ENCODE results near the gene CCR7. TPM values are rescaled to one million over a fixed set of nuclear protein-coding genes. Genes with fewer than 3 reads are reported as not detected.

Gene CCR7
- total RNA-seq, 1 experiment from 2014 or later = 0.57 TPM

- H3K27ac Mint-ChIP-seq = no peak overlapping the region; the same call in 1 of the 2 replicates
- TF ChIP-seq CDX4 (CRISPR knock-in tag; IDR thresholded peaks at IDR 0.05; ENCODE audit: borderline replicate concordance) (no peak), ZNF121 (CRISPR knock-in tag; IDR thresholded peaks at IDR 0.05) (no peak), JUN (CRISPR knock-in tag; IDR thresholded peaks at IDR 0.05) (no peak)
- POLR2A ChIA-PET = no interaction called here
- H3K4me3 Mint-ChIP-seq = no peak overlapping the region
- no peak for ATAC-seq
- CTCF ChIA-PET = interaction anchor here (1.2 kb wide), 1 partner anchor 19 kb away, joined by 3 read pairs; no protein-coding TSS in a partner anchor
- peaks cover 8% of the 10 kb centered on the region for H3K9me3 Mint-ChIP-seq
- no peak for DNase-seq (ENCODE audit: low spot score)
- peaks cover 9% of the 10 kb centered on the region for H3K4me1 Mint-ChIP-seq
- no peaks in the 10 kb centered on the region for H3K27me3 Mint-ChIP-seq (ENCODE audit: low read depth)
- no peaks in the 10 kb centered on the region for H3K36me3 Mint-ChIP-seq
These were observed 33.6 kb upstream of the CCR7 start for GRCh38 chr17:40598619-40599467.

GRCh38 chr17:40598301-40598618 is 33.0 kb upstream of the CCR7 start:
- Mint-ChIP-seq H3K9me3 (peaks cover 8% of the 10 kb centered on the region), H3K27ac (no peak overlapping the region; the same call in 1 of the 2 replicates), H3K27me3 (ENCODE audit: low read depth) (no peaks in the 10 kb centered on the region), H3K4me1 (peaks cover 9% of the 10 kb centered on the region), H3K36me3 (no peaks in the 10 kb centered on the region), H3K4me3 (no peak overlapping the region)
- CTCF ChIA-PET = interaction anchor here (1.2 kb wide), 1 partner anchor 20 kb away, joined by 3 read pairs; no protein-coding TSS in a partner anchor
- no peak for TF ChIP-seq ZNF532 (CRISPR knock-in tag; IDR thresholded peaks at IDR 0.05; ENCODE audit: borderline replicate concordance)
- no peak for ATAC-seq
- POLR2A ChIA-PET = no interaction called here
- no peak for DNase-seq (ENCODE audit: low spot score)

GRCh38 chr17:40597556-40598300 is 32.5 kb upstream of the CCR7 start:
- CTCF ChIA-PET = interaction anchor here (1.2 kb wide), 1 partner anchor 20 kb away, joined by 3 read pairs; no protein-coding TSS in a partner anchor
- no peak overlapping the region for H3K4me3 Mint-ChIP-seq
- H3K36me3 Mint-ChIP-seq = no peaks in the 10 kb centered on the region
- ATAC-seq (no peak), DNase-seq (ENCODE audit: low spot score) (no peak)
- H3K27ac Mint-ChIP-seq = no peak overlapping the region
- peaks cover 8% of the 10 kb centered on the region for H3K9me3 Mint-ChIP-seq
- POLR2A ChIA-PET = no interaction called here
- H3K4me1 Mint-ChIP-seq = peaks cover 9% of the 10 kb centered on the region
- H3K27me3 Mint-ChIP-seq (ENCODE audit: low read depth) = no peaks in the 10 kb centered on the region
- no peak for TF ChIP-seq ZBTB43 (CRISPR knock-in tag; IDR thresholded peaks at IDR 0.05)
- no peak for TF ChIP-seq CREM (CRISPR knock-in tag; IDR thresholded peaks at IDR 0.05)
- TF ChIP-seq RORB (CRISPR knock-in tag; IDR thresholded peaks at IDR 0.05) = no peak
- TF ChIP-seq TCF7 (CRISPR knock-in tag; IDR thresholded peaks at IDR 0.05; ENCODE audit: low read depth) = no peak
- no peak for TF ChIP-seq IRF1 (CRISPR knock-in tag; IDR thresholded peaks at IDR 0.05)
- no peak for TF ChIP-seq ZNF232 (CRISPR knock-in tag; IDR thresholded peaks at IDR 0.05)
- TF ChIP-seq PRDM15 (CRISPR knock-in tag; IDR thresholded peaks at IDR 0.05) = no peak
- no peak for TF ChIP-seq CBFB (CRISPR knock-in tag; IDR thresholded peaks at IDR 0.05; ENCODE audit: low read depth)
- TF ChIP-seq EMX1 (CRISPR knock-in tag; IDR thresholded peaks at IDR 0.05) = no peak
